IMR-90 (cell line): ENCODE results near the gene DAZL. TPM values are rescaled to one million over a fixed set of nuclear protein-coding genes. Genes with fewer than 3 reads are reported as not detected.

Source experiments
- ATAC-seq: fragments of 200-7000 bp; cut with Tn5 transposase; 2 replicates; pipeline ENCODE4 v1.9.1; 2020; ENCODE audit warnings: low read depth, mild to moderate bottlenecking, moderate library complexity
- BruUV-seq: library from RNA; stranded (reverse); fragments of 400-500 nt; replicated peaks from 2 replicates; lab custom pipeline; 2021; lab: Mats Ljungman, UMichigan
- CTCF ChIA-PET: fragments of 300-600 bp; formaldehyde crosslinking; extraction: SDS; loops from one replicate; lab custom pipeline; 2021; ENCODE audit warnings: antibody characterized with exemption; lab: Yijun Ruan, JAX
- POLR2A ChIA-PET: fragments of 300-600 bp; sonication (Branson Sonifier 250); formaldehyde crosslinking; loops from one replicate; lab custom pipeline; 2022; ENCODE audit warnings: antibody characterized with exemption; ENCODE audit not compliant: unreplicated experiment; lab: Charles Lee
- DNase-seq: peaks from one replicate; pipeline ENCODE4 v3.0.0; 2013
- H2AFZ ChIP-seq: replicated peaks from 2 replicates; pipeline ENCODE3; 2013; ENCODE audit warnings: low read length, mild to moderate bottlenecking; ENCODE audit not compliant: poor library complexity
- H2AK5ac ChIP-seq: 2 replicates; pipeline ENCODE4 v1.6.1; 2013; ENCODE audit warnings: low read depth, low read length, inconsistent platforms
- H2AK9ac ChIP-seq: replicated peaks from 2 replicates; pipeline ENCODE3; 2013; ENCODE audit warnings: mild to moderate bottlenecking, low read depth, low read length, moderate library complexity; ENCODE audit not compliant: poor library complexity
- H2BK120ac ChIP-seq: 2 replicates; pipeline ENCODE4 v1.6.1; 2013; ENCODE audit warnings: low read depth, low read length, inconsistent platforms
- H2BK15ac ChIP-seq: 3 replicates; pipeline ENCODE4 v1.6.1; 2013; ENCODE audit warnings: low read depth, low read length, inconsistent platforms
- H2BK20ac ChIP-seq: 2 replicates; pipeline ENCODE4 v1.6.1; 2013; ENCODE audit warnings: low read depth, mild to moderate bottlenecking, inconsistent platforms, low read length, moderate library complexity
- H2BK5ac ChIP-seq: 2 replicates; pipeline ENCODE4 v1.6.1; 2013; ENCODE audit warnings: mild to moderate bottlenecking, low read depth, low read length, inconsistent platforms; ENCODE audit not compliant: poor library complexity, severe bottlenecking
- H3K14ac ChIP-seq: replicated peaks from 2 replicates; pipeline ENCODE4 v1.6.1; 2013; ENCODE audit warnings: low read depth, low read length, inconsistent platforms
- H3K18ac ChIP-seq: 2 replicates; pipeline ENCODE4 v1.6.1; 2013; ENCODE audit warnings: low read depth, low read length, control low read depth
- H3K23ac ChIP-seq: 2 replicates; pipeline ENCODE4 v1.6.1; 2013; ENCODE audit warnings: low read depth, low read length, inconsistent platforms
- H3K27ac ChIP-seq: 2 replicates; pipeline ENCODE4 v1.5.1; 2013; ENCODE audit warnings: mild to moderate bottlenecking, control low read depth, low read length; ENCODE audit not compliant: insufficient read depth
- H3K27me3 ChIP-seq: 2 replicates; pipeline ENCODE4 v1.6.1; 2013; ENCODE audit warnings: low read length; ENCODE audit not compliant: control insufficient read depth, insufficient read depth
- H3K36me3 ChIP-seq: 2 replicates; pipeline ENCODE4 v1.6.1; 2013; ENCODE audit warnings: low read length, mixed read lengths; ENCODE audit not compliant: control insufficient read depth, insufficient read depth
- H3K4ac ChIP-seq: 2 replicates; pipeline ENCODE4 v1.6.1; 2013; ENCODE audit warnings: low read depth, low read length, inconsistent platforms
- H3K4me1 ChIP-seq: 2 replicates; pipeline ENCODE4 v1.6.1; 2013; ENCODE audit warnings: low read length, mixed read lengths; ENCODE audit not compliant: control insufficient read depth, insufficient read depth
- H3K4me2 ChIP-seq: 2 replicates; pipeline ENCODE4 v1.6.1; 2013; ENCODE audit warnings: low read depth, mild to moderate bottlenecking, control low read depth, low read length, moderate library complexity
- H3K4me3 ChIP-seq: 2 replicates; pipeline ENCODE4 v1.5.1; 2013; ENCODE audit warnings: low read depth, mild to moderate bottlenecking, control low read depth, low read length, moderate library complexity; ENCODE audit not compliant: insufficient read depth
- H3K56ac ChIP-seq: 2 replicates; pipeline ENCODE4 v1.6.1; 2013; ENCODE audit warnings: low read length, inconsistent platforms; ENCODE audit not compliant: insufficient read depth; ENCODE audit errors: extremely low read depth
- H3K79me1 ChIP-seq, 2 experiments: 2 replicates each; pipeline ENCODE4 v1.6.1; 2013; ENCODE audit warnings: low read length in 2 of 2, inconsistent platforms in 1 of 2, low read depth in 1 of 2
- H3K9ac ChIP-seq: 2 replicates; pipeline ENCODE4 v1.6.1; 2013; ENCODE audit warnings: low read depth, low read length, control low read depth
- H3K9me1 ChIP-seq: 2 replicates; pipeline ENCODE4 v1.6.1; 2013; ENCODE audit warnings: low read length, inconsistent platforms; ENCODE audit not compliant: insufficient read depth
- H3K9me3 ChIP-seq: 2 replicates; pipeline ENCODE4 v1.6.1; 2013; ENCODE audit warnings: low read length; ENCODE audit not compliant: control insufficient read depth, insufficient read depth
- H4K20me1 ChIP-seq: 2 replicates; pipeline ENCODE4 v1.6.1; 2013; ENCODE audit warnings: low read length, inconsistent platforms; ENCODE audit not compliant: insufficient read depth
- H4K5ac ChIP-seq: 2 replicates; pipeline ENCODE4 v1.6.1; 2013; ENCODE audit warnings: mild to moderate bottlenecking, low read depth, low read length, control low read depth
- H4K8ac ChIP-seq, 2 experiments: 2 replicates each; pipeline ENCODE4 v1.6.1; 2013; ENCODE audit warnings: low read depth in 2 of 2, low read length in 2 of 2, control low read depth in 1 of 2, inconsistent platforms in 1 of 2
- H4K91ac ChIP-seq: 2 replicates; pipeline ENCODE4 v1.6.1; 2013; ENCODE audit warnings: low read depth, low read length, inconsistent platforms; ENCODE audit not compliant: insufficient read depth
- CEBPB ChIP-seq: IDR thresholded peaks from 2 replicates; pipeline ENCODE4 v1.6.1; 2012; ENCODE audit warnings: low read depth, low read length, improper control_type of control experiment
- MAZ ChIP-seq: IDR thresholded peaks from 2 replicates; pipeline ENCODE4 v1.6.1; 2012; ENCODE audit warnings: low read depth, mild to moderate bottlenecking, low read length, improper control_type of control experiment, moderate library complexity, borderline replicate concordance
- NFE2L2 ChIP-seq: fragments of 150-350 bp; IDR thresholded peaks from 2 replicates; pipeline ENCODE4 v1.6.1; 2016; ENCODE audit warnings: low read depth, mild to moderate bottlenecking, low read length
- RAD21 ChIP-seq: IDR thresholded peaks from 2 replicates; pipeline ENCODE4 v1.6.1; 2012; ENCODE audit warnings: low read length, improper control_type of control experiment
- RCOR1 ChIP-seq: IDR thresholded peaks from 2 replicates; pipeline ENCODE4 v1.6.1; 2012; ENCODE audit warnings: mild to moderate bottlenecking, low read length, improper control_type of control experiment; ENCODE audit not compliant: insufficient replicate concordance
- RFX5 ChIP-seq: IDR thresholded peaks from 2 replicates; pipeline ENCODE4 v1.8.0; 2012; ENCODE audit warnings: low read depth, mild to moderate bottlenecking, low read length, moderate library complexity
- SMC3 ChIP-seq: fragments of 150-350 bp; IDR thresholded peaks from 2 replicates; pipeline ENCODE4 v1.6.1; 2016; ENCODE audit warnings: low read depth, mild to moderate bottlenecking, antibody characterized with exemption, low read length, moderate library complexity
- WGBS, 2 experiments: methylation state at CpG; one replicate each; pipeline versions ENCODE4 v1.1.5 to v1.1.7; 2013; ENCODE audit warnings: missing lambda C conversion rate in 2 of 2; ENCODE audit not compliant: insufficient read length in 1 of 2; ENCODE audit errors: extremely low coverage in 2 of 2; 5-methylcytosine and 5-hydroxymethylcytosine counted together
- dilution Hi-C: fragments of 300-500 bp; cut with HindIII; formaldehyde crosslinking; loops from one replicate; pipeline ENCODE4 v1.14.3; 2018; ENCODE audit warnings: low sequenced_read_pairs; ENCODE audit not compliant: unreplicated experiment
- in situ Hi-C: fragments of 300-500 bp; cut with MboI; formaldehyde crosslinking; loops from 3 replicates; pipeline ENCODE4 v1.14.3; 2019; ENCODE audit warnings: low sequenced_read_pairs, inconsistent platforms, mixed read lengths
- intact Hi-C: fragments of 100-400 bp; cut with micrococcal nuclease; formaldehyde crosslinking; loops from 2 replicates; pipeline ENCODE4 v1.10.0; 2022
- polyA plus RNA-seq, 3 experiments: library from polyadenylated mRNA; depleted of rRNA; stranded (reverse); fragments of >200 nt; gene quantifications; 2 replicates each; pipeline ENCODE4 v1.2.3, GENCODE V29; 2012; ENCODE audit warnings: low replicate concordance in 1 of 3
- total RNA-seq: library from RNA; depleted of rRNA; stranded (reverse); fragments of >200 nt; gene quantifications from 2 replicates; pipeline ENCODE4 v1.2.3, GENCODE V29; 2012

Gene DAZL
- total and polyA plus RNA-seq, 2 of the 4 experiments (the other 2 are of a cell fraction), result not detected

DNA sequence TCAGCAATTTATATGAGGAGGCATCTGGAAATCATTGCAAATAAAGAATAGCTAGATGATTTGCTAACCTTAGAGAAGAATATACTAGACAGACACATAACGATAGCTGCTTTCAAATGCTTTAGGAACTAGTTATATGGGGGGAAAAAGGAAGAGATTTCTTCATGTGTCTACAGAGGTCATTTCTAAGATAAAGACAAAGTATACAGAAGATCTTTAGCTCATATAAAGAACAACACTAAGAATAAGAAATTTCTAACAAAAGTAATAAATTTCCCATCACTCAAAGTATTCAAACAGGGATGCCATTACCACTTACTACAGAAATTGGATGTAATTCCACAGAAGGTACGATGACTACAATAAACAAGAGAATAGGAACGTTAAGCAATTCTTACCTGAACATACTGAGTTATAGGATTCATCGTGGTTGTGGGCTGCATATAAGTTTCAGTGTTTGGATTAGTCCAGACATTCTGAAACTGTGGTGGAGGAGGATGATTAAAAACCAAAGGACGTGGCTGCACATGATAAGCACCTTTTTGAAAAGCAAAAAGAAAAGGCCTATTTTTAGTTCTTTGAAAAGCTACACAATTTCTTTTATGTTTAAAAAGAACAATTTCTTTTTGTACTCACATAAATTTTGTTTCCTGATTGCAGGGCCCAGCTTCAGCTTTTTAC lies 8.7 kb downstream of the DAZL start:
- H3K9me3 ChIP-seq, result no peaks in the 10 kb centered on the region
- H3K27me3 ChIP-seq, result peaks cover 3% of the 10 kb centered on the region
- POLR2A ChIA-PET, result no interaction called here
- H4K8ac ChIP-seq, result no peak overlapping the region
- H3K9me1 ChIP-seq, result no peaks in the 10 kb centered on the region
- no peak overlapping the region for H4K91ac ChIP-seq
- H2AK9ac ChIP-seq, result no peak overlapping the region
- no peak overlapping the region for H4K5ac ChIP-seq
- no peaks in the 10 kb centered on the region for H3K36me3 ChIP-seq
- H3K4me3 ChIP-seq, result no peak overlapping the region
- no peaks in the 10 kb centered on the region for H3K4me1 ChIP-seq
- dilution Hi-C loops (no loop called here), in situ Hi-C loops (loop anchor here (5.0 kb wide), 1 partner anchor 816 kb away; no protein-coding TSS in a partner anchor), intact Hi-C loops (no loop called here)
- no peaks in the 10 kb centered on the region for H3K79me1 ChIP-seq
- DNase-seq (no peak), ATAC-seq (no peak)
- H3K23ac ChIP-seq, result no peak overlapping the region
- no peak overlapping the region for H3K4ac ChIP-seq
- no peak overlapping the region for H2BK15ac ChIP-seq
- no peak overlapping the region for H3K56ac ChIP-seq
- BruUV-seq, result no TSS peak
- no peak overlapping the region for H3K18ac ChIP-seq
- no peaks in the 10 kb centered on the region for H4K20me1 ChIP-seq
- H2BK5ac ChIP-seq, result no peak overlapping the region
- no peak overlapping the region for H2AFZ ChIP-seq
- no peak overlapping the region for H3K27ac ChIP-seq
- CTCF ChIA-PET, result interaction anchor here (1.2 to 1.4 kb wide), 2 partner anchors 437 to 639 kb away, joined by 3 read pairs; no protein-coding TSS in a partner anchor
- H3K9ac ChIP-seq, result no peak overlapping the region
- no CpG with 5 or more reads among the region's 5 CpGs for WGBS, 2 experiments
- H2AK5ac ChIP-seq, result no peak overlapping the region
- no peak overlapping the region for H3K14ac ChIP-seq
- H2BK20ac ChIP-seq, result no peak overlapping the region
- H3K4me2 ChIP-seq, result no peak overlapping the region
- no peak for TF ChIP-seq NFE2L2
- TF ChIP-seq RCOR1, result no peak
- no peak for TF ChIP-seq RAD21
- TF ChIP-seq MAZ, result no peak
- TF ChIP-seq SMC3, result no peak
- TF ChIP-seq CEBPB, result no peak
- TF ChIP-seq RFX5, result no peak
- H2BK120ac ChIP-seq, result no peak overlapping the region
